NCI-H2196 treated with DMSO at 0.1 percent for 48 hours (cell line): Measurements from ENCODE around the gene ECM2.

Experiments used
- DNase-seq: peaks from one replicate; lab custom pipeline; 2025; ENCODE audit not compliant: unreplicated experiment; lab: John Stamatoyannopoulos, UW

Gene ECM2

DNA sequence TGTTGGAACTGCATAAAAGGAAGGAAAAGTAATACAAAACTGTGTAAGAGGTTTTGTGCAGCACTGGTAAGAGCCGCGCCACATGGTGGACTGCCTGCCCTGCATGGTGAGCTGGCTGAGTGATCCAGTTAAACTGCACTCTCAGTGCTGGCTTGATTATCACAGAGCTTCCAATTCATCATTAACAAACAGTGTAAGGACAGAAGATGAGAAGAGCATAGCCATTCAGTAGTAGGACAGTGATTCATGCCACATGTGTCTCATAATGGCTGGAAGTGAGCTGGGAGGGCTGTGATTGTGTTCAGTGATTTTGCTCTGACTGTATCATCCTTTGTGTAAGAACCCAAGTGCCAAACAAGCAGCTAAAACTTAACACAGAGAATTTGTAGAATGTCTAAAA lies 67.6 kb downstream of the ECM2 start:
- no peak for DNase-seq

DNA sequence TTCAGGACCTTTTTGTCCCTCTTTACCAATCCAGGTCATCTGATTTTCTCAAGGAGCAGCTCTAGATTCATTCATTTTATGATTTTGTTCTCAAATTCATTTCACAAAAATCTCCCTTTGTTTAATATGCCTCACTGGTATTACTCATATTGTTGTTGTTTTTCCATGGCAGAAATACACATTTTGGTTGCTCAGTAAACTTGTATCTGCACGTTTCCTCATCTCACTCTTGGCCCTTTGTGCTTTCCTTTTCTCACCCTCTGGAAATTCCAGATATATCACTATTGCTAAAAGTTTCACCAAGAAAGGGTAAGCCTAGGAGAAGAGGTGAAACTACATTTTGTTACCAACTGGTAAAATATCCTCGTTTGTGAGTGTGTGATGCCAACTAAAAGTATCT lies 68.3 kb downstream of the ECM2 start:
- DNase-seq: no peak

- no peak for DNase-seq
Measured at GRCh38 chr9:92467041-92467440, 68.7 kb downstream of the ECM2 start.

GRCh38 chr9:92463984-92464383 lies 71.8 kb downstream of the ECM2 start:
- no peak for DNase-seq

GRCh38 chr9:92463387-92463786 lies 72.4 kb downstream of the ECM2 start:
- no peak for DNase-seq

- DNase-seq: no peak
Measured at GRCh38 chr9:92457576-92457975, 78.2 kb downstream of the ECM2 start.

DNA sequence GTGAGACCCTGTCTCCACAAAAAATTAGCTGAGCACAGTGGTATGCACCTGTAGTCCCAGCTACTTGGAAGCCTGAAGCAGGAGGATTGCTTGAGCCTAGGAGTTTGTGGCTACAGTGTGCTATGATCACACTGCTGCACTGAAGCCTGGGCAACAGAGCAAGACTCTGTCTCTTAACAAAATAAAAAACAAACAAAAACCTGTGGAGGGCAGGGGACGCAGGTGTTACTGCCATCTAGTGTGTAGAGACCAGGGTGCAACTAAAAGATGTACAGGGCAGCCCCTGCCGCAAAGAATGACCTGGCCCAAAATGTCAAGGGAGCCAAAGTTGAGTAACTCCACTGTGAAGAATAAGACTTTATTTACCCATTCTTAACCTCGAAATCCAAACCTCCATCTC lies 80.6 kb downstream of the ECM2 start:
- no peak for DNase-seq

DNA sequence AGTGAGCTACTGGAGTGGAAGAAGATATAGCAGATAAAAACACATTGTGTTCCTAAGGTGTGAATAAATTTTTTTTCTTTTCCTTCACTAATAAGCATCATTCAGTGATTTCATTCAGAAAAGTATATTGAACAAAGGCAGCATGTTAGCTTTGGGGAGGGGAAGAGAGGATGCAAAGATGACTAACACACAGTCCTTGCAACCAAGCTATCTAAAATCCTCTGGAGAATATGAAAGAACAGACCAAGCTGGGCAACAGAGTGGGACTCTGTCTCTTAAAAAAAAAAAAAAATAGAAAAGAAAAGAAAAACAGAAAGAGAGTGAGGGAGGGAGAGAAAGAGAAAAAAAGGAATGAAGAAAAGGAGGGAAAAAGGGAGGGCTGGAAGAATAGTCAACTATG lies 89.3 kb downstream of the ECM2 start:
- no peak for DNase-seq
